ENCODE results near the gene KRTAP4-4.

KRTAP4-4 gene

DNA sequence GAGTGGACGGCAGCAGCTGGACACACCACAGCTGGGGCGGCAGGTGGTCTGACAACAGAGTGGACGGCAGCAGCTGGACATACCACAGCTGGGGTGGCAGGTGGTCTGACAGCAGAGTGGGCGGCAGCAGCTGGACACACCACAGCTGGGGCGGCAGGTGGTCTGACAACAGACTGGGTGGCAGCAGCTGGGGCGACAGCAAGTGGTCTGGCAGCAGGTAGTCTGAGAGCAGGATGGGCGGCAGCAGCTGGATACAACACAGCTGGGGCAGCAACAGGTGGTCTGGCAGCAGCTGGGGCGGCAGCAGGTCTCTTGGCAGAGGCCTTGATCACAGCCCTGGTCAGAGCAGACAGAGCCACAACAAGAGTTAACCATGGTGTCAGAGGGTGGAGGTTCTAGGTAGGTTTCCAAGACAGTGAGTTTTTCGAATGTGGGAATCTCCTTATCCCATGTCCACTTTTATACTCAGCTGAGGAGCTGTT lies 24.0 kb upstream of the KRTAP4-4 start, which contains the start of gene KRTAP4-1:
Gene KRTAP4-1 (minus strand): TSS at position 432 of the 482 bp plus-strand sequence. CDS start 57 bp downstream, at position 375.
- TF ChIP-seq, protein P1, sequence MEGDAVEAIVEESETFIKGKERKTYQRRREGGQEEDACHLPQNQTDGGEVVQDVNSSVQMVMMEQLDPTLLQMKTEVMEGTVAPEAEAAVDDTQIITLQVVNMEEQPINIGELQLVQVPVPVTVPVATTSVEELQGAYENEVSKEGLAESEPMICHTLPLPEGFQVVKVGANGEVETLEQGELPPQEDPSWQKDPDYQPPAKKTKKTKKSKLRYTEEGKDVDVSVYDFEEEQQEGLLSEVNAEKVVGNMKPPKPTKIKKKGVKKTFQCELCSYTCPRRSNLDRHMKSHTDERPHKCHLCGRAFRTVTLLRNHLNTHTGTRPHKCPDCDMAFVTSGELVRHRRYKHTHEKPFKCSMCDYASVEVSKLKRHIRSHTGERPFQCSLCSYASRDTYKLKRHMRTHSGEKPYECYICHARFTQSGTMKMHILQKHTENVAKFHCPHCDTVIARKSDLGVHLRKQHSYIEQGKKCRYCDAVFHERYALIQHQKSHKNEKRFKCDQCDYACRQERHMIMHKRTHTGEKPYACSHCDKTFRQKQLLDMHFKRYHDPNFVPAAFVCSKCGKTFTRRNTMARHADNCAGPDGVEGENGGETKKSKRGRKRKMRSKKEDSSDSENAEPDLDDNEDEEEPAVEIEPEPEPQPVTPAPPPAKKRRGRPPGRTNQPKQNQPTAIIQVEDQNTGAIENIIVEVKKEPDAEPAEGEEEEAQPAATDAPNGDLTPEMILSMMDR (IDR thresholded peaks at IDR 0.05) = no peak
- TF ChIP-seq ZFX (IDR thresholded peaks at IDR 0.05; ENCODE audit: borderline replicate concordance) = no peak
- no peak within 1 kb of the TSS for H3K27ac ChIP-seq

DNA sequence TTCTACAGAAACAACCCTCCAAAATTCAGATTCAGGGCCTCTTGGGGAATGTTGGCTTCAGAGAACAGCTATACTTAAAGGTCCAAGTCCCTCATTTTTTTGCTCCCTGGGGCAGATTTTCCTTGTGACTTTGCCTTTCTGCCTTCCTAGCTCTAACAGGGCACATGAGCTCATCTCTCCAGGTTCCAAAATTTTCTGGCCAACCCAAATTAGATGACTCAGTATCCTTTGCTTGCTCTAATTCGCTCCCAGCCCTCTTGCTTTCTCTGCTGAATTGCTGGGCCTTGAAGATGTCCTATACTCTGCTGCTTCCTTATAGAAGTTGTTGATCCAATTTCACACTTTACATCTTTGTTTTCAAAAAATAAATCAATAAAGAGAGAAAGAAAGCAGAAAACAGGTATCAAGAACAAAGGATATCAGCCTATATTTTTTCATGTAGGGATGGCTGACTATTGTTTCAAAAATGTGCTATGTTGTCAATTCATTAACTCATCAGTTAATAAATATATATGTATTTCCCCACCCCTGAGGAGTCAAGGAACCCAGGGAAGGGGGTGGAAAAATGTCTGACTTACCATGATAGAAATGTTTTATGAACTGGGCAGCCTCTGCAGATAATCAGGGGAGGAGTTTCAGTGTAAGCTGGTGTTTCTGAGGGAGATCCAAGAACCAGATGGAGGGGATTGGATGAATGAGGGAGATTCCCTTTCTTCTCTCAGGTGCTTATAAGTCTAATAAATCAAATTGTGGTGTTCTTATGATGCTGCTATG lies 18.5 kb upstream of the KRTAP4-4 start:
- TF ChIP-seq ZFX (IDR thresholded peaks at IDR 0.05; ENCODE audit: borderline replicate concordance) = no peak
- H3K27ac ChIP-seq = no peak overlapping the region

DNA sequence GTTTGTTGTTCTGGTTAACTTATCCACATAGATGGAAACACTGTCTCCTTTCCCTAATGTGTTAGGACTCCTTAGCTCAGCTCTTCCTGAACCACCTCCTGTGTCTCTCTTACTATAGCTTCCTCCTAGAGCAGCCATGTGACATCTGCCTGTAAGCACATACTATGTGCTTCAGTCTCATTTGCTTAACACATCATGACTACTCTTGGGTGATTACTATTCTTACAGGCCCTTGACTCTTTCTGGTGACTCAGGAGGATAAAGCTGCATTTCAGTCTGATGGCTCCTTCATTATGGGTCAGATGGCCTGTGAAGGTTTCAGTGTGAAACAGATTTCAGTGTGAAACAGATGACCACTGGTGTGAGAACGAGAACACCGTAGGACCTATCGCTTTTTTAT lies 17.8 kb upstream of the KRTAP4-4 start:
- H3K27ac ChIP-seq = no peak overlapping the region
- TF ChIP-seq ZFX (IDR thresholded peaks at IDR 0.05; ENCODE audit: borderline replicate concordance) = no peak
- TF ChIP-seq, protein P1 (IDR thresholded peaks at IDR 0.05) = no peak

DNA sequence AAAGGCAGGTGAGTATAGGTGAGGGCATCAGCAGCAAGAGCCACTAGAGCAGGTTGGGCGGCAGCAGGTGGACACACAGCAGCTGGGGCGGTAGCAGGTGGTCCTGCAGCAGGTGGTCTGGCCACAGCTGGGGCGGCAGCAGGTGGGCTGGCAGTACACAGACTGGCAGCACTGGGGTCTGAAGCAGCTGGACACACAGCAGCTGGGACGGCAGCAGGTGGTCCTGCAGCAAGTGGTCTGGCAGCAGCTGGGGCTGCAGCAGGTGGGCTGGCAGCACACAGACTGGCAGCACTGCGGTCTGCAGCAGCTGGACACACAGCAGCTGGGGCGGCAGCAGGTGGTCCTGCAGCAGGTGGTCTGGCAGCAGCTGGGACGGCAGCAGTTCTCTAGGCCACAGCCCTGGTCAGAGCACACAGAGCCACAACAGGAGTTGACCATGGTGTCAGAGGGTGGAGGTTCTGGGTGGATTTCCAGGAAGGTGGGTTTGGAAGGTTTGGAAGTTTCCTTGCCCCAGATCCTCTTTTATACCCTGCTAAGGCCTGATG lies 17.3 kb upstream of the KRTAP4-4 start, which contains the start of gene KRTAP4-2:
Gene KRTAP4-2 (minus strand): TSS at position 495 of the 545 bp plus-strand sequence. CDS start 57 bp downstream, at position 438.
- no peak within 1 kb of the TSS for H3K27ac ChIP-seq
- TF ChIP-seq ZFX (IDR thresholded peaks at IDR 0.05; ENCODE audit: borderline replicate concordance) = no peak
- TF ChIP-seq, protein P1 (IDR thresholded peaks at IDR 0.05) = no peak

DNA sequence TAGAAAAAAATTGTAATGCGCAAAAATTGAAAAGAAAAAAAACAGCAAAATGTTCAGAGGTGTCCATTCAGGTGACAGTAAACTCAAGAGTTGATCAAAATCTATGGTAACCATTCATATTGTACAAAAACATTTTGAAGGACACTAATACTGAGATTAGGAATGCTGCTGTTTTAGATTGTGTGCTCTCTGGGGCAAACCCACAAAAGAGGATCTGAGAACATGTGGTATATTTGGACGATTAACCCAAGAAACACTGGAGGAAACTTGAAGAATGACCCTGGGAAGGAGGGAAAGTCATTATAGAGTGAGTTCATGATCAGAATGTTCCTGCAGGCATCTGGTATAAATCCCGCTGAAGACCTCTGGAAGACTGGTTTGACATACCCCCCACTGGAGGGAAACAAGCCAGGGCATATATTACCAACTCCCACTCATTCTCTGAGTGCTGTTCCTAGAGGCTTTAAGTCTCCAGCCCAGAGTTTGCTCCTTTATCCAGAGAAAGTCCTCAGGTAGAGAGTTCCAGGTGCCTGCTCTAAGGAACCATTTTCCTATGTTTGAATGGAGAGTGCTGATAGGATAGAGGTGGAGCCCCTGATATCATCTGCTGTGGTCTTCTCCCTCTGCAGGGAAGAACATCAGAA lies 16.3 kb upstream of the KRTAP4-4 start:
- no peak overlapping the region for H3K27ac ChIP-seq
- TF ChIP-seq ZFX (IDR thresholded peaks at IDR 0.05; ENCODE audit: borderline replicate concordance) = no peak
- TF ChIP-seq, protein P1 (IDR thresholded peaks at IDR 0.05) = no peak

DNA sequence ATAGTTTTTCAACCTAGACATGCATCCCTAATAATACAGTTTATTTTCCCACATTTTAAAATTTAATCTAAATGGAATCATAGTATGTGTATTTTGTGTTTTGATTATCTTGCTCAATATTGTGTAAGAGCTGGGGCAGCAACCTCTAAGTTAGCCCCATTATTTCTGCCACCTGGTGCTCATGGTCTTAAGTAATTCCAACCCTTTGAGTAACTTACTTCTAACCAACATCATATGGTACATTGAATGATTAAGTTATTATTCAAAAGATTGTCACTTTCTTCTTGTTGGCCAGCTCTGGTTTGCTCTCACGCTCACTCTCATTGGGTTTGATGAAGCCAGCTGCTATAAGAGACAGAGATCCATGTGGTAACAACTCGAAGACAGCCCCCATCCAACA lies 11.3 kb upstream of the KRTAP4-4 start:
- no peak overlapping the region for H3K27ac ChIP-seq
- TF ChIP-seq, protein P1 (IDR thresholded peaks at IDR 0.05) = no peak
- no peak for TF ChIP-seq ZFX (IDR thresholded peaks at IDR 0.05; ENCODE audit: borderline replicate concordance)

DNA sequence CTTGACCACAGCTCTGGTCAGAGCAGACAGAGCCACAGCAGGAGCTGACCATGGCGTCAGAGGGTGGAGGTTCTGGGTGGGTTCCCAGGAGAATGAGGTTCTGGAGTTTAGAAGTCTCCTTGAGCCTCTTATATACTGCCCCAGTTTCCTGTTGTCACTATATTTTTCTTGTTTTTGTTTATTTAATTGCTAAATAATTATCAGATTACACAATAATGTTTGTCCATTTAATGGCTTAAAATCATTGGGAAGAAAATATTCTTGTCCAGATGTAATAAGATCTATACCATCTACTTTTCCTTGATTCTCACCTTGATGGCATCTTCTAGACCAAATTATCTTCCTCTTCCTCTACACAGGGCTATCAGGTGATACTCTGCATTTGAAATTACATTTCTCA lies 7.6 kb upstream of the KRTAP4-4 start, which contains the start of gene KRTAP4-3:
Gene KRTAP4-3 (minus strand): TSS at position 101 of the 400 bp plus-strand sequence. CDS start 49 bp downstream, at position 52.
- H3K27ac ChIP-seq = no peak within 1 kb of the TSS
- TF ChIP-seq ZFX (IDR thresholded peaks at IDR 0.05; ENCODE audit: borderline replicate concordance) = no peak
- TF ChIP-seq, protein P1 (IDR thresholded peaks at IDR 0.05) = no peak

All from 22Rv1 (cell line).